Caco-2 (cell line): ENCODE data around the gene MED12L. TPM values are rescaled to one million over a fixed set of nuclear protein-coding genes. Genes with fewer than 3 reads are reported as not detected.
A peak's percentile ranks its signal among the peaks of the same experiment; 100 is the strongest.

Source experiments
- BruUV-seq: library from RNA; stranded (reverse); fragments of 400-500 nt; replicated peaks from 2 replicates; lab custom pipeline; 2021; lab: Mats Ljungman, UMichigan
- CTCF ChIA-PET: fragments of 300-600 bp; sonication (Branson Sonifier 250); formaldehyde crosslinking; loops from one replicate; lab custom pipeline; 2022; ENCODE audit warnings: antibody characterized with exemption; lab: Charles Lee
- POLR2A ChIA-PET: fragments of 300-600 bp; sonication (Branson Sonifier 250); formaldehyde crosslinking; loops from one replicate; lab custom pipeline; 2022; ENCODE audit warnings: antibody characterized with exemption; lab: Charles Lee
- DNase-seq, 2 experiments: peaks; one replicate each; pipeline versions ENCODE4 v3.0.0 to v3.0.0-alpha.2; 2020 to 2022
- H3K27me3 ChIP-seq: replicated peaks from 2 replicates; pipeline ENCODE4 v1.6.0; 2011; ENCODE audit warnings: low read length; ENCODE audit not compliant: control insufficient read depth, insufficient read depth
- H3K36me3 ChIP-seq: 2 replicates; pipeline ENCODE4 v1.5.1; 2011; ENCODE audit warnings: low read length; ENCODE audit not compliant: control insufficient read depth, insufficient read depth
- H3K4me1 ChIP-seq: fragments of 250-450 bp; sonication (Bioruptor Pico); 2 replicates; pipeline ENCODE4 v1.5.1; 2020; ENCODE audit warnings: mild to moderate bottlenecking
- H3K4me3 ChIP-seq: 2 replicates; pipeline ENCODE4 v1.5.1; 2011; ENCODE audit warnings: low read depth, mild to moderate bottlenecking, control low read depth, low read length
- H3K9me3 ChIP-seq: fragments of 250-450 bp; sonication (Bioruptor Pico); 2 replicates; pipeline ENCODE4 v1.5.1; 2020; ENCODE audit warnings: mild to moderate bottlenecking, moderate library complexity
- H3K27ac Mint-ChIP-seq: one replicate; pipeline ENCODE4 v1.8.0; 2022; ENCODE audit warnings: mixed read lengths; ENCODE audit not compliant: unreplicated experiment
- H3K27me3 Mint-ChIP-seq: one replicate; pipeline ENCODE4 v1.8.0; 2022; ENCODE audit warnings: mixed read lengths; ENCODE audit not compliant: insufficient read depth, unreplicated experiment
- H3K36me3 Mint-ChIP-seq: one replicate; pipeline ENCODE4 v1.8.0; 2022; ENCODE audit warnings: mild to moderate bottlenecking, mixed read lengths; ENCODE audit not compliant: insufficient read depth, unreplicated experiment
- H3K4me1 Mint-ChIP-seq: one replicate; pipeline ENCODE4 v1.8.0; 2022; ENCODE audit warnings: low read depth, mixed read lengths; ENCODE audit not compliant: unreplicated experiment
- H3K4me3 Mint-ChIP-seq: one replicate; pipeline ENCODE4 v1.8.0; 2022; ENCODE audit warnings: mild to moderate bottlenecking, moderate library complexity, mixed read lengths; ENCODE audit not compliant: unreplicated experiment
- H3K9me3 Mint-ChIP-seq: one replicate; pipeline ENCODE4 v1.8.0; 2022; ENCODE audit warnings: mixed read lengths; ENCODE audit not compliant: unreplicated experiment
- intact Hi-C: fragments of 100-400 bp; cut with micrococcal nuclease; formaldehyde crosslinking; loops from one replicate; pipeline ENCODE4 v1.10.0; 2022; ENCODE audit not compliant: unreplicated experiment
- total RNA-seq: library from RNA; stranded (reverse); gene quantifications from 2 replicates; pipeline ENCODE4 v1.2.3, GENCODE V29; 2022
- TF ChIP-seq, protein P1 (sequence below), 2 experiments: fragments of 200-600 bp in 1 of 2; IDR thresholded peaks; 1 replicate in 1 of 2; 2 replicates in 1 of 2; pipeline versions ENCODE4 v1.5.1 to v1.8.0; 2011 to 2022; ENCODE audit warnings: antibody characterized with exemption in 1 of 2, control low read depth in 1 of 2, inconsistent platforms in 1 of 2, low read depth in 1 of 2, low read length in 1 of 2, mild to moderate bottlenecking in 1 of 2, moderate library complexity in 1 of 2; ENCODE audit not compliant: insufficient read depth in 1 of 2, severe bottlenecking in 1 of 2, unreplicated experiment in 1 of 2

MED12L gene
- total RNA-seq, 1 experiment from 2014 or later, result 21.5 TPM

DNA sequence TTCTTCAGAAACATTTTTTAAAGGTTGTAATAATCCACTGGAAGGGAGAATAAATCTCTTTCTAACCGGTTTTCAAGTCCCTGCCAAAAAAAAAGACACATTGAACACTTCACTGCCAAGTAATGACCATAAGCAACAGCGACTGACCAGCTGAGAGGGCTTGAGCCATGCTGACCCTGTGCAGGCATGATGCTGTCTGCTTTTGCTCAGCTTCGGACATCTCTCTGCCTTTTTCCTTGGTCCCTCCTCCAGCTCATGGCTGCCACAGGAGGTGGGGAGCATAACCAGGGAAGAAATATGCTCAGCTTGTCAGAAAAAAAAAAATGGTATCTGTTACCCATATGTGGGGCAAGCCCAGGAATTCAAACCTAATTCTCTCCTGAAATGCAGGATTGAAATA lies 373.9 kb downstream of the MED12L start:
- Mint-ChIP-seq H3K36me3 (no peaks in the 10 kb centered on the region), H3K9me3 (no peaks in the 10 kb centered on the region), H3K27me3 (no peaks in the 10 kb centered on the region), H3K4me1 (peaks cover 7% of the 10 kb centered on the region), H3K4me3 (no peak overlapping the region), H3K27ac (no peak overlapping the region)
- Histone ChIP-seq H3K27me3 (no peaks in the 10 kb centered on the region), H3K4me1 (peaks cover 10% of the 10 kb centered on the region), H3K36me3 (no peaks in the 10 kb centered on the region), H3K9me3 (no peaks in the 10 kb centered on the region; the same call in 1 of the 2 replicates), H3K4me3 (no peak overlapping the region)
- intact Hi-C loops, result no loop called here
- no TSS peak for BruUV-seq
- TF ChIP-seq, protein P1, sequence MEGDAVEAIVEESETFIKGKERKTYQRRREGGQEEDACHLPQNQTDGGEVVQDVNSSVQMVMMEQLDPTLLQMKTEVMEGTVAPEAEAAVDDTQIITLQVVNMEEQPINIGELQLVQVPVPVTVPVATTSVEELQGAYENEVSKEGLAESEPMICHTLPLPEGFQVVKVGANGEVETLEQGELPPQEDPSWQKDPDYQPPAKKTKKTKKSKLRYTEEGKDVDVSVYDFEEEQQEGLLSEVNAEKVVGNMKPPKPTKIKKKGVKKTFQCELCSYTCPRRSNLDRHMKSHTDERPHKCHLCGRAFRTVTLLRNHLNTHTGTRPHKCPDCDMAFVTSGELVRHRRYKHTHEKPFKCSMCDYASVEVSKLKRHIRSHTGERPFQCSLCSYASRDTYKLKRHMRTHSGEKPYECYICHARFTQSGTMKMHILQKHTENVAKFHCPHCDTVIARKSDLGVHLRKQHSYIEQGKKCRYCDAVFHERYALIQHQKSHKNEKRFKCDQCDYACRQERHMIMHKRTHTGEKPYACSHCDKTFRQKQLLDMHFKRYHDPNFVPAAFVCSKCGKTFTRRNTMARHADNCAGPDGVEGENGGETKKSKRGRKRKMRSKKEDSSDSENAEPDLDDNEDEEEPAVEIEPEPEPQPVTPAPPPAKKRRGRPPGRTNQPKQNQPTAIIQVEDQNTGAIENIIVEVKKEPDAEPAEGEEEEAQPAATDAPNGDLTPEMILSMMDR (IDR thresholded peaks at IDR 0.05; ENCODE audit: insufficient read depth in 1 of 2, low read depth in 1 of 2, low read length in 1 of 2, severe bottlenecking in 1 of 2, unreplicated experiment in 1 of 2), result no peak
- DNase-seq, result no peak
- ChIA-PET POLR2A (no interaction called here), CTCF (no interaction called here)

DNA sequence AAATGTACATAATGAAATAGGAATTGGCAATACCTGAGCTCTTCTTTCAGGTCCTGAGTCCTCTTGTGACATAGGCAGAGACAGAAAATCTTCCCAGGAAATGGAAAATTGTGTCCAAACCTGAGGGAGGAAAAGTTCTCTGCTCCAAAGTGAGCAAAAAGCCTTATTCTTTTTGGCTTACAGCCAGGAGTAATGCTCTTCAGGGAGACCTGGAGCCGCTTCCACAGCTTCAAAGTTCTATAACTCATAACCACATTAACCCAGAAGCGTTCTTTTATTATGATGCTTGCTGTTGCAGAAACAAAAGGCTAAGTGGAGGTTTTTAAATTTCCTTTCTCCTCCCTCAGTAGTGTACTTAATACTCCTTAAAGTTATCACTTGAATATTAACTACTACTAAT lies 374.8 kb downstream of the MED12L start:
- DNase-seq, result no peak
- H3K4me3 ChIP-seq, result peak overlapping the region; percentile 68
- POLR2A ChIA-PET, result no interaction called here
- Mint-ChIP-seq H3K4me1 (peaks cover 7% of the 10 kb centered on the region), H3K4me3 (peak overlapping the region; percentile 77), H3K36me3 (no peaks in the 10 kb centered on the region), H3K9me3 (no peaks in the 10 kb centered on the region), H3K27ac (no peak overlapping the region), H3K27me3 (no peaks in the 10 kb centered on the region)
- H3K9me3 ChIP-seq, result no peaks in the 10 kb centered on the region; the same call in 1 of the 2 replicates
- CTCF ChIA-PET, result interaction anchor here (1.2 to 1.5 kb wide), 2 partner anchors 21 to 379 kb away, joined by 3 to 12 read pairs; no protein-coding TSS in a partner anchor
- H3K4me1 ChIP-seq, result peaks cover 10% of the 10 kb centered on the region
- intact Hi-C loops, result no loop called here
- no peaks in the 10 kb centered on the region for H3K27me3 ChIP-seq
- TF ChIP-seq, protein P1 (IDR thresholded peaks at IDR 0.05; ENCODE audit: insufficient read depth in 1 of 2, low read depth in 1 of 2, low read length in 1 of 2, severe bottlenecking in 1 of 2, unreplicated experiment in 1 of 2), result no peak
- TSS peak; percentile 78 for BruUV-seq
- no peaks in the 10 kb centered on the region for H3K36me3 ChIP-seq

DNA sequence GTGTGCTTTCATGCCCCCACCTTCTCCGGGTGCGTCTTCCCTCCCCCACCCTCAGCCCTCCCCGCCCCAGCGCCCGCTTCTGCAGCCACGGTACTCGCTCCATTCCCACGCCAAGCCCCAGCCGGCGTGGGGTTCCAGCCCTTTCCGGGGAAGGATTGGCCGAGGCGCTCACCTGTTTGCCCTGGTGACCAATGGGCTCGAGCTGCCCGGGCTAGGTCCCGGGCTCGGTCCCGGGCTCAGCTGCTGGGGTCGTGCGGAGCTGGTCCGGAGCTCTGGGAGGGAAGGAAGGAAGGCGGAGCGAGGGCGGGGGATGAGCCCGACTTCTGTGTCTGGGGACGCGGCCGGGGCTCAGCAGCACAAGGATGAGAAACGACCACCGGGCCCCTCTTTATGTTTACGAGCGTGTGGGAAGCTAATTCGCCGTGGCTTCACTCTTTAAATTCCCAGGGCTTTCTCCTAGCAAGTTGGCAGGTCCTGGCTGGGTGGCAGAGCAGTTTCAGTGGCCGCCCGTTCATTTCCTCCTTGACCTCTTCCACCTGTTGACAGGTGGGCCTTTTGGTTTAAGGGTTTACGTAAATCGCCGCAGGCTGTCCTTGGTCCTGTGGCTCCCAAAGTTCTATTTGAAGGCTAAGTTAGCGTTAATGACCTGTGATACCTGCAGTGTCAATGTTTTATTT lies 375.4 kb downstream of the MED12L start, which contains the start of gene IGSF10:
Gene IGSF10, minus strand, starts transcription at position 288 of the 677 bp plus-strand sequence. CDS start 2,352 bp downstream, outside the sequence.
- H3K4me3 ChIP-seq, result peak within 1 kb of the TSS; percentile 68
- peak within 1 kb of the TSS; percentile 77 for H3K4me3 Mint-ChIP-seq
- TF ChIP-seq, protein P1 (IDR thresholded peaks at IDR 0.05; ENCODE audit: insufficient read depth in 1 of 2, low read depth in 1 of 2, low read length in 1 of 2, severe bottlenecking in 1 of 2, unreplicated experiment in 1 of 2), result no peak
- POLR2A ChIA-PET, result no interaction called here
- no peaks in the 10 kb centered on the region for H3K36me3 Mint-ChIP-seq
- no peaks in the 10 kb centered on the region for H3K36me3 ChIP-seq
- DNase-seq, result peak; percentile 51 to 53
- H3K9me3 Mint-ChIP-seq, result no peaks in the 10 kb centered on the region
- H3K27me3 Mint-ChIP-seq, result no peaks in the 10 kb centered on the region
- BruUV-seq, result no TSS peak
- intact Hi-C loops, result no loop called here
- H3K4me1 ChIP-seq, result peaks cover 10% of the 10 kb centered on the region
- no peaks in the 10 kb centered on the region for H3K27me3 ChIP-seq
- no peak within 1 kb of the TSS for H3K27ac Mint-ChIP-seq
- peaks cover 7% of the 10 kb centered on the region for H3K4me1 Mint-ChIP-seq
- CTCF ChIA-PET, result interaction anchor here (1.2 to 1.5 kb wide), 2 partner anchors 21 to 378 kb away, joined by 3 to 12 read pairs; no protein-coding TSS in a partner anchor
- no peaks in the 10 kb centered on the region; the same call in 1 of the 2 replicates for H3K9me3 ChIP-seq
